Measurements from ENCODE around the gene PRICKLE1.
"Not testable (repeated sequence)": the region's sequence is repeated elsewhere in the genome, so short reads cannot be mapped to it uniquely, and the experiment has no call there.

Gene PRICKLE1

GRCh38 chr12:42552822-42553221 is 36.7 kb downstream of the PRICKLE1 start:
- no peak for DNase-seq

- DNase-seq, result no peak
Measured at GRCh38 chr12:42550800-42551199, 38.7 kb downstream of the PRICKLE1 start.

GRCh38 chr12:42546709-42547108 is 42.8 kb downstream of the PRICKLE1 start:
- no peak for DNase-seq

- peak; percentile 41 for DNase-seq
Measured at GRCh38 chr12:42541965-42542364, 47.6 kb downstream of the PRICKLE1 start.

GRCh38 chr12:42541308-42541707 is 48.2 kb downstream of the PRICKLE1 start:
- not testable (repeated sequence) for DNase-seq

- DNase-seq, result peak; percentile 25
Measured at GRCh38 chr12:42539696-42540095, 49.9 kb downstream of the PRICKLE1 start.

- DNase-seq, result no peak
Measured at GRCh38 chr12:42538203-42538602, 51.3 kb downstream of the PRICKLE1 start.

GRCh38 chr12:42534184-42534838 is 55.2 kb downstream of the PRICKLE1 start:
- DNase-seq, result no peak

- no peak for DNase-seq
Measured at GRCh38 chr12:42530284-42530683, 59.3 kb downstream of the PRICKLE1 start.

GRCh38 chr12:42525444-42525843 is 64.1 kb downstream of the PRICKLE1 start:
- DNase-seq, result no peak

GRCh38 chr12:42524716-42525115 is 64.8 kb downstream of the PRICKLE1 start:
- DNase-seq, result no peak

- no peak for DNase-seq
Measured at GRCh38 chr12:42516573-42516972, 73.0 kb downstream of the PRICKLE1 start.

- no peak for DNase-seq
Measured at GRCh38 chr12:42511656-42512055, 77.9 kb downstream of the PRICKLE1 start.

- no peak for DNase-seq
Measured at GRCh38 chr12:42510823-42511222, 78.7 kb downstream of the PRICKLE1 start.

- DNase-seq, result no peak
Measured at GRCh38 chr12:42508913-42509460, 80.6 kb downstream of the PRICKLE1 start.

GRCh38 chr12:42507565-42507964 is 82.0 kb downstream of the PRICKLE1 start:
- no peak for DNase-seq

- DNase-seq, result no peak
Measured at GRCh38 chr12:42507081-42507480, 82.5 kb downstream of the PRICKLE1 start.

- DNase-seq, result peak; percentile 40
Measured at GRCh38 chr12:42504049-42504448, 85.5 kb downstream of the PRICKLE1 start.

- no peak for DNase-seq
Measured at GRCh38 chr12:42502682-42503081, 86.9 kb downstream of the PRICKLE1 start.

- DNase-seq, result no peak
Measured at GRCh38 chr12:42498549-42499247, 90.8 kb downstream of the PRICKLE1 start.

- DNase-seq, result no peak
Measured at GRCh38 chr12:42496886-42497285, 92.7 kb downstream of the PRICKLE1 start.

GRCh38 chr12:42495244-42495643 is 94.3 kb downstream of the PRICKLE1 start:
- DNase-seq, result no peak

GRCh38 chr12:42492267-42492666 is 97.3 kb downstream of the PRICKLE1 start:
- no peak for DNase-seq

GRCh38 chr12:42490261-42490842 is 99.2 kb downstream of the PRICKLE1 start:
- DNase-seq, result no peak
